GF-D8 (cell line): ENCODE results near the gene ZDHHC7.

Experiments used
- DNase-seq: peaks from one replicate; lab custom pipeline; 2025; lab: John Stamatoyannopoulos, UW

ZDHHC7 gene

GRCh38 chr16:84964386-84965128 lies 46.8 kb downstream of the ZDHHC7 start:
- DNase-seq: no peak

- DNase-seq: no peak
Observed at GRCh38 chr16:84963066-84963465, 48.3 kb downstream of the ZDHHC7 start.

- DNase-seq: no peak
Observed at GRCh38 chr16:84960942-84961341, 50.4 kb downstream of the ZDHHC7 start.

DNA sequence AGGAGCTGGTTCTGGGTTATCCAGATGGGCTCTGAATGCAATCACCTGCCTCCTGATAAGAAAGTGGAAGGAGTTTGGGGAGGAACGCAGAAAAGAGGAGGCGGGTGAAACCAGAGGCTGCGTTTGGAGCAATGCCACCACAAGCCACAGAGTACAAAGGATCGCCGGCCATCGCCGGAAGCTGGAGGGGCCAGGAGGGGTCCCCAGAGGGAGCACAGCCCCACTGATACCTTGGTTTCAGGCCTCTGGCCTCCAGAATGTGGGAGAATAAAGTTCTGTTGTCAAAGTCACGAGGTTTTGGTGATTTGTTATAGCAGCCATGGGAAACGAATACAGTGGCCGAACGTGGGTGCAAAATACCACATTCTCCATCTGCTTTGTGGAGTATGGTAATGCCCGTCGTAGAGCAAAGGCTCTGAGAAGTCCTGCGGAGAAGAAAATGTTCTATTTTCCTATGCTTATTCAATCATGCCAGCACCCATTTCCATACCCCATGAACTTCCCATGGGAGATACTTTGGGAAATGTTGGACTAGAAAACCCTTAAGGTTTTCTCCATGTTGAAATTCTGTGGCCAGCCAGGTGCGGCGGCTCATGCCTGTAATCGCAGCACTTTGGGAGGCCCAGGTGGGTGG lies 51.4 kb downstream of the ZDHHC7 start:
- DNase-seq: no peak

DNA sequence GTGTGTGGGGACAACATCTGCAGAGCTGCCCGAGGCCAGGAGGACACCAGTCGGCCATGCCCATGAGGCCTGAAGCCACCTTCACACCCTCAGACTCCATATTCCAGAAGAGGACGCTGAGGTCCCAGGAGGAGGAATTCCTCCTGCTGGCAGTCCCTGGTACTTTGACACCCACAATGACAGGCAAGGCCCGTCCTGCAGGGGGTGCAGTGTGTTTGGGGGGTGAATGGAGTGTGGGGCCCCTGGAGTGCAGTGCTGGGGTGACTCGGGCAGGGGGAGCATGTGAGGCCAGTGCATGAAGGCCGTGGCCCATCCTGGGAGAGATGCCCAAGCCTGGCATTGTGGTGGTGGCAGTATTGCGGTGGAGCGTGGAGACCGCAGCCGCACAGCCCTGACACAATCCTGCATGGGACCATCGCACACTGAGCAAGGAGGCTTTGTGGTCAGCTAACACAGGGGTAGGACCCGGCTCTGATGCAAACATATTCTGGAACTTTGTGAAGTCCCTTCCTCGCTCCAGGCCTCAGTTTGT lies 52.2 kb downstream of the ZDHHC7 start:
- no peak for DNase-seq

- DNase-seq: no peak
Observed at GRCh38 chr16:84957792-84958191, 53.5 kb downstream of the ZDHHC7 start.

- DNase-seq: no peak
Observed at GRCh38 chr16:84957192-84957591, 54.1 kb downstream of the ZDHHC7 start.

DNA sequence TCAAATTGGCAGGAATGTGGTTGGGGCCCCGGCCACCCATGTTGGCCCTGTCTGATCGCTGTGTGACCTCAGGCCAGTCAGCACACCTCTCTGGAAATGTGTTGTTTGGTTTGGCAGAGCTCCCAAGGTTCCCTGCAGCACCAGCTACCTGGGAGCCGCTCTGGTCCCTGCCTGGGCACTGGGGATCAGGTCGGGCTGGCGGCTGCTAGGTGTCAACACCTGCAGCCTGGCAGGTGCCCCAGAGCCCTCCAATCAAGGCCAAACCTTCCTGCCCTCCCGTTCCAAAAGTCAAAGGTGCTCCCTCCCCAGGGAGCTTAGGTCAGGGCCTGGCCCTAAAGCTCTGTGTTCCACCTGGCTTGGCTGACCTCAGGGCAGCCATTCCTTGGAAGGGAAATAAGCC lies 55.9 kb downstream of the ZDHHC7 start:
- no peak for DNase-seq

GRCh38 chr16:84953190-84953746 lies 58.1 kb downstream of the ZDHHC7 start:
- peak; percentile 35 for DNase-seq

- DNase-seq: peak; percentile 17
Observed at GRCh38 chr16:84952335-84953189, 58.8 kb downstream of the ZDHHC7 start.

DNA sequence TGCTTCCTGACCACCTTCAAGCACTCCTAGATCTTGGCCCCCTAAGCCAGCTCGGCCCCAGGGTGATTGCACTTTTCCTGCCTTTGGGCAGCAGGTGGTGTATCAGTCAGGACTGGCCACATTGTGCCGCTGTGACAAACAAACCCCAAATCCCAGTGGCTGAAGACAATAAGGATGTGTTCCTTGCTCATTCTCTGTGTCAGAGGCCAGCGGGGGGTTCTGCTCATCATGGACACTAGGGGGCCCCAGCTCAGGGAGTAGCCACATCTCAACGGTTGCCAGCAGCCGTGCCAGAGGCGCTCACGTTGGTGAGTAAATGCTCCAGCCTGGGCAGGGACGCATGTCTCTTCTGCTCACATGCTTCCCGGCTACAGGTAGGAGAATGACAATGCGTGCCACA lies 60.4 kb downstream of the ZDHHC7 start:
- no peak for DNase-seq

GRCh38 chr16:84949772-84950436 lies 61.4 kb downstream of the ZDHHC7 start:
- DNase-seq: no peak

DNA sequence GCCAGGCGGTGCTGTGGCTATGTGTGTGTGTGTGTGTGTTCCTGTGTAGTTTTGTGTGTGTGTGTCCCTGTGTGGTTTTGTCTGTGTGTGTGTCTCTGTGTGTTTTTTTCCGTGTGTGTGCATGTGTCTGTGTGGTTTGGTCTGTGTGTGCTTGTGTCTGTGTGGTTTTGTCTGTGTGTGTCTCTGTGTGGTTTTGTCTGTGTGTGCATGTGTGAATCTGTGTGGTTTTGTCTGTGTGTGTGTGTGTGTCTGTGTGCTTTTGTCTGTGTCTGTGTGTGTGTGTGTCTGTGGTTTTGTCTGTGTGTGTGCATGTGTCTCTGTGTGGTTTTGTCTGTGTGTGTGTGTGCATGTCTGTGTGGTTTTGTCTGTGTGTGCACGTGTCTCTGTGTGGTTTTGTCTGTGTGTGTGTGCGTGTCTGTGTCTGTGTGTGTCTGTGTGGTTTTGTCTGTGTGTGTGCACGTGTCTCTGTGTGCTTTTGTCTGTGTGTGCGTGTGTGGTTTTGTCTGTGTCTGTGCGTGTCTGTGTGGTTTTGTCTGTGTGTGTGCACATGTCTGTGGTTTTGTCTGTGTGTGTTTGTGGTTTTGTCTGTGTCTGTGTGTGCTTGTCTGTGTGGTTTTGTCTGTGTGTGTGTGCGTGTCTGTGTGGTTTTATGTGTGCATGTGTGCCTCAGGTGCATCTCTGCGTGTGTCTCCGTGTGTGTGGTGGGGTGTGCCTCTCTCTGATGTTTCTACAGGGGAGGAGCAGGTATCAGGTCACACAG lies 62.3 kb downstream of the ZDHHC7 start:
- DNase-seq: no peak

DNA sequence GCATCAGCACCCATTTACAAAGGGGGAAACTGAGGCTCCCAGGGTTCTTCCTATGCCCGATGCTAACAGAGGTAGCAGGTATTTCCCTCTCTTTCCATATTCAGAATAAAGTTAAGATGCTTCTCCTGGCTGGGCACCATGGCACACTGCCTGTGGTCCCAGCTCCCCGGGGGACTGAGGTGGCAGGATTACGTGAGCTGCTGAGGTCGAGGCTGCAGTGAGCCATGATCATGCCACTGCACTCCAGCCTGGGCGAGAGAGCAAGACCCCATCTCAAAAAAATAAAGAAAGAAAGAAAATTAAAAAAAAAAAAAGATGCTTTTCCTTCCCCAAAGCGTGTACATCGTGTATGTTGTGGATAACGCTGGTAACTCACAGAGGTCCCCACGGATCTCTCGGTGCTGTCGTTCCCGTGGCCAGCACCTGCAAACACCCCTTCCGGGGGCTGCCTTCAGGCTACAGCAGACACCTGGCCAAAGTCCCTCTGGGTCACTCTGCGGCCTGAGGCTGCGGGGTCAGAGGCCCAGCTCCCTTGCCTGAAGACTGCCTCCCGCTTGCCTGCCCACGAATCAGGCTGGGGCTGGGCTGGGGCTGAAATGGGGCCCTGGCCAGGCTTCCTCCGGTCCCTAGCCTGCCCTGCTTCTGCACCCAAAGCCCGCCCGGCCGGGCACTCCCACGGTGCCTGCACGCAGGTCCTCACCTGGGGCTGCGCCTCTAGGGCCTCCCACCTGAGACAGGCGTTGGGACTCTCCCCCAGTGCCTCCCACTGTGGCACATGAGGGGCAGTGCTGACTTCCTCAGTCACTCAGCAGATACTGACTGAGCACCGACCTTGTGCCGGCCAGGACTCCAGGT lies 63.1 kb downstream of the ZDHHC7 start:
- no peak for DNase-seq

DNA sequence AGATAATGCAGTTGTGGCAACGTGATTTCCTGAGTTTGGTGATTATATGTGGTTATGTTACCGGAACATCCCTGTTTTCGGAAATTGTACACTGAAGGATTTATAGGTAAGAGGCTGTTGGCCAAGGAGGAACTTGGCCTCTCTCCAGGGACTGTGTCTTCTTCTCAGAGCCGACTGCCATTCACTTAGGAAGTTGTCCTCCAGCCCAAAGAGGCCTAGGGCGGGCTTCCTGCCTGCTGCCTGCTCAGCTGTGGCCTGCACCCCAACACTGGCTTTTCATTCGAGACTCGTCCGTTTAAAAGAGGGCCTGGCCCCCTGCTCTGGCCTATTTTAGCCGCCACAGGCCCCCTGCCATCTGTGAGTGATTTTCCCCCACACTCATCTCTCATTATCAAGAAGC lies 64.3 kb downstream of the ZDHHC7 start:
- DNase-seq: peak; percentile 75

DNA sequence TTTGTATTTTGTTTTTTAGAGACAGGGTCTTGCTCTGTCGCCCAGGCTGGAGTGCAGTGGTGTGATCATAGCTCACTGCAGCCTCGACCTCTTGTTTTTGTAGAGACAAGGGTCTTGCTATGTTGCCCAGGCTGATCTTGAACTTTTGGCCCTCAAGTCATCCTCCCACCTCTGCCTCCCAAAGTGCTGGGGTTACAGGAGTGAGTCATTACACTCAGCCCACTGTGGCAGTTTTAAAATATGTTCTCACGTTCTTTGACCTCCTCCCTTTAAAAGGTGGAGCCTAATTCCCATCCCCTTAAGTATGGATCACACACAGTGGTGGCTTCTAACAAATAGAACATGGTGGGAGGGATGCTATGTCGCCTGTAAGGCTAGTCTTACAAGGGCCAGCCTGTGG lies 67.7 kb downstream of the ZDHHC7 start:
- no peak for DNase-seq

DNA sequence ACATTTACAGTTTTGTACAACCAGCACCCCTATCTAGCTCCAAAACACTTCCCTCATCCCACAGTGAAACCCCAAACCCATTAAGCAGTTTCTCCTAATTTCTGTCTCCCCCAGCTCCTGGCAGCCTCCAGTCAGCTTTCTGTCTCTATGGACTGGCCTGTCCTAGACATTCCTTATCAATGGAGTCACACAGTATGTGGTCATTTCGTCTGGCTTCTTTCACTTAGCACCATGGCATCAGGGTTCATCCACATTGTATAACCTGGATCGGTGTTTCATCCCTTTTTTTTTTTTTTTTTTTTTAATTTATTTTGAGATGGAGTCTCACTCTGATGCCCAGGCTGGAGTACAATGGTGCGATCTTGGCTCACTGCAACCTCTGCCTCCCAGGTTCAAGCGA lies 68.5 kb downstream of the ZDHHC7 start:
- DNase-seq: no peak

GRCh38 chr16:84941921-84942320 lies 69.4 kb downstream of the ZDHHC7 start:
- no peak for DNase-seq

DNA sequence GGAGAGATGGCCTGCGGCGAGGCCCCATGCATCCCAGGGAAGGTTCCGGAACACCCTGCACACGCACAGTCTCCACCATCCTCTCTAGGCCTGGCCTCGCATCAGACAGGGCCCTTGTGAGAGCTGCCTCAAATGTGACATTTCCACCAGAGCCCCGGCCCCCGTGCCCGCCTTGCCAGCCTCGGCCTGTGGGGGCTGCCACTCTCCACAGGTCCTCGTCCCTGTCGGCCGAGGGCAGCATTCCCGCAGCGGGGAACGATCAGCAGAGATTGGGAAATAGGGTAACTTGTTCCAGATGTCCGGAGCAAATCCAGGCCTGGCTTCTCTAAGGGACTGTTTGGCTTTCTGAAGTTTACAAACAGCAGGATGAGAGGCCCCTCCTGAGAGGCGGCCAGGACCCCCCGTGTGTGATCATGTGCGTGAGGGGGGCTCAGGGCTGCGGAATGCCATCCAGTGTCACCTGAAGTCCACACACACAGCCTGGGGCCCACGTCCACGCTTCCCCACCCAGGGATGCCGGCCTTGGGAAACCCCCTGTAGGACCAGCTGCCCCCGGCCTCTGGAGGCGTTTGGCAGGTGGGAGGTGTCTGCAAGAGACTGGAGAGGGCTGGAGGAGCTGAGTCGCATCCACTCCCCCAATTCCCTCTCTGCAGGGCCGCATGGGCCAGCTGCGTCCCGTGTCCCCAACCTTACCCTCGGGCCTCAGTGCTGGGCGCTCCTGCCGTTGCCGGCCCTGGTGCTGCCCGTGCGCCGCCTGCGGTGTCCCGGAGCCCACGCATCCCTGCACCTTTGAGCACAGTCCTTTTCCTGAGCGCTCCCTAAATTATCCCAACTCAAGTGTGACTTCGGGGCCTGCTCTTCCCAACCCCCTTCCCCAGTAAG lies 70.4 kb downstream of the ZDHHC7 start:
- no peak for DNase-seq
